NCI-H2196 treated with DMSO at 0.1 percent for 48 hours (cell line): ENCODE data around the gene INHBA.

Source experiments
- DNase-seq: peaks from one replicate; lab custom pipeline; 2025; ENCODE audit not compliant: unreplicated experiment; lab: John Stamatoyannopoulos, UW

INHBA gene

GRCh38 chr7:41702635-41703371 lies at the start of gene INHBA:
INHBA (minus strand) TSS chr7:41703090; CDS start chr7:41700374, 2,716 bp downstream.
- DNase-seq: no peak

DNA sequence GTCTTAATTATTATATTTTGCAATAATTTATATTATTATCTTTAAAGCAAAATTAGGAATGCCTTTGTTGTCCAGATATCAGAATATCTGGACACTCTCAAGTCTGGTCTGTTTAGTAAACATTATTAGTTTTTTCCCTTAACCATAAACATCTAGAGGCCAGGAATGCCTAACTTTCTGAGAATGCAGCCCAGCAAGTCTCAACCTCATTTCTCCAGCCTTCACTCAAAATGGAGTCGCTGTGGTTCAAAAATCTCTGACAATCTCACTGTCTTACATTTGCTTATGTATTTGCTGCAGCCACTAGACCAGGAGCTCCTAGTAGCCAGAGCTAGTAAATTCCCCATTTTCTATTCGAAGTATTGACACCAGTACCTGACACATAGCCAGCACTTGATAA lies 49.7 kb upstream of the INHBA start:
- DNase-seq: no peak

- no peak for DNase-seq
Measured at GRCh38 chr7:41750661-41751540, 48.0 kb upstream of the INHBA start.

- DNase-seq: no peak
Measured at GRCh38 chr7:41747961-41748360, 45.1 kb upstream of the INHBA start.

DNA sequence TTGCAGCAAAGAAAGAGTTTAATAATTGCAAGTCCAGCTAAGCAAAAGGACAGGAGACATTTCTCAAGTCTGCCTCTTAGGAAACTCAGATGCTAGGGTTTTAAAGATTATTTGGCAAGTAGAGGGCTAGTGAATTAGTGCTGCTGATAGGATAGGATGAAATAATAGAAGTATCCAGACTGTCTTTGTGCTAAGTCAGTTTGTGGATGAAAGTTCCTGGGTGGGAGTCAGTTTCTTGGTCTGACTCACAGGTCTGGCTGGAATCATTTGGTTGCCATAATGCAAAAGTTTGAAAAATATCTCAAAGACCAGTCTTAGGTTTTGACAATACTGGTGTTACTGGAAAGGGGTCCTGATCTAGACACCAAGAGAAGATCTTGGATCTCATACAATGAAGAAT lies 42.6 kb upstream of the INHBA start:
- no peak for DNase-seq

DNA sequence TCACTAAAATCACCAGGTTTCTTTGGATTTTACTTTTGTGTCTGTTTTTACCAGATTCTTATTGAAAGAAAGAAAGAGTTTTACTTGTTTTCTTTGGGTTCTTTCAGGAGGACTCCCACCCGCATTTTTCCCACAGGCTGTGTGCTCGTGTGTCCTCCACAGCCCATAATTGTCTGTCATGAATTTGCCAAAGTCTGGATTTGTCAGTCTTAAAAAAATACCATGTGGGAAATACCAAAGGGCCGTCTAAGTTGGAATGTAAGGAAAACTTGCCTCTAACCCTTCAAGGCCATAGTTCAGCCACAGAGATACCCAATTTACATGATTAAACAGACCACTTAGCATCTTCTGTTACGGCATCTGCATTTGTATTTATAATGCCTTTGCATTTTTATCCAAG lies 41.3 kb upstream of the INHBA start:
- no peak for DNase-seq

GRCh38 chr7:41742401-41743020 lies 39.6 kb upstream of the INHBA start:
- no peak for DNase-seq

DNA sequence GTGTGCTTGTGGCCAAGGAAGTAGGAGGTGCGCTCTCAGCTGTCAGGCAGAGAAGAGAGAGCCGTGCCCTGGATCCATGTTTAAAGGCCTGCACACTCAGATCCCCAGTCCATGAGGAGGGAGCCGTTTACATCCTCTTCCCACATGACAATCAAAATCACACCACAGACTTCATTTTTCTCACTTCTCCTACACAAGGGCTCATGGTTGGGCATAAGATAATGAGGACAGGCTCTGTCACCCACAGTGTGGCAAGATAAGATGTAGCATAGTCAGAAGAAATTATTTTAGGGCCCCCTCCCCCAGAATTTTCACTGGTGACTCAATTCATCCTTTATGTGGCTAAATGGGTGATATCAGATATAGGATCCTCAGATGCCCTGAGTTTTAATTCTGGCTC lies 35.9 kb upstream of the INHBA start:
- no peak for DNase-seq

GRCh38 chr7:41738336-41738735 lies 35.4 kb upstream of the INHBA start:
- no peak for DNase-seq

- no peak for DNase-seq
Measured at GRCh38 chr7:41735206-41735605, 32.3 kb upstream of the INHBA start.

GRCh38 chr7:41732843-41733306 lies 30.0 kb upstream of the INHBA start:
- DNase-seq: no peak

DNA sequence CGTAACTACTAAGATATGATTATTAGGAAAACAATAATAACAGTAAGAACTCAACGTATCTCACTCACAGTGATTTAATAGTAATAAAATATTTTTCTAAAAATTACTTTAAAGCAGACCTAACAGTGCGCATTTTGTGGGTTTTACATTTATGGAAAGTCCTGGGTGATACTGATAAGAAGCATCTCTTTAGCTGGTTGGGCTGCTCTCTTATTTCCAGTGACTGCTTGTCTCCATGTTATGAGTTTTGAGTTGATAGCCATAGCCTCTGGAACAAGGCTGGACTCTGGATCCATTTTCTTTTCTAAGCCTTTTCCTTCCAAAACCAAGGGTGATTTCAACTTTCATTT lies 29.5 kb upstream of the INHBA start:
- no peak for DNase-seq

DNA sequence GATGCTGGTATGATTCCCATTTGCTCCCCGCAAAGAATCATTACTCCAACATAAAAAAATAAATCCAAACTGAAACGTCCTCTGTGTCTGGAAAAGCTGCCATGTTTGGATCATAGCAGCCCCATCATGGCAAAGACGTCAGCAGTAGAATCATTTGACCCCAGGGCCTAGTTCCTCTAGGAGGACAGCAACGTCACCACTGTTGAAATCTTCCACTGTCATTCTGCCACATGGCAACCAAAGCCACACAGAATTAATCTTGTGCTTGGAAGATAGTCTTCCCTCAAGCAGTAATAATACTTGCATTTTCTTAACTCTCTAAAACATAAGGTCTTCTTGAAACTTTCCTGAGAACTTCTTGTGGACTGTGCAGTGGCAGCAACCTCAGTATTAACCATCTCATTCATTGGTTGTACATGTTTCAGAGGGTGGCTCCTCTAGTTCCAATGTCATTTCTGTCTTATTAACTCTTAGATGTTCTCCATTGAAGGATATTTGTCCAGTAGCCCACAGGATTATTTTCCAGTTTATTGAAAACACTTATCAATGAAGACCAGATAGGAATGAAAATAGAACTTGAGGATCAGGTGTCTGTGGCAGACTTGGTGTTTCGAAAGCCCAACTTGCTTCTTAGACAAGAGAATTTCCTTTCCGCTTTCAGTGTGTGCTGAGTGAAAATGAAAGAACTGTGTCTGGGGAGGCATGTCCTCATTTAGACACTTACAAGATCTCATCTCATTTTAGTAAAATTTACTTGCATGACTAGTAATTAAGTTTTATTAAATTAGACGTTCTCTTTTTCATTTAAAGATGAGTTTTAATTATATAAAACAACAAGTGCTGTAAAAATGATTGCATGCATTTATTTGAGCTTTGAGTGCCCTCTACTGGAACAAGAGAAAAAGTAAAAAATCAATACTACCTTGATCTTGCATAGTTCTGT lies 28.9 kb upstream of the INHBA start:
- DNase-seq: no peak

- DNase-seq: no peak
Measured at GRCh38 chr7:41730668-41731067, 27.8 kb upstream of the INHBA start.

GRCh38 chr7:41730161-41730560 lies 27.3 kb upstream of the INHBA start:
- no peak for DNase-seq

DNA sequence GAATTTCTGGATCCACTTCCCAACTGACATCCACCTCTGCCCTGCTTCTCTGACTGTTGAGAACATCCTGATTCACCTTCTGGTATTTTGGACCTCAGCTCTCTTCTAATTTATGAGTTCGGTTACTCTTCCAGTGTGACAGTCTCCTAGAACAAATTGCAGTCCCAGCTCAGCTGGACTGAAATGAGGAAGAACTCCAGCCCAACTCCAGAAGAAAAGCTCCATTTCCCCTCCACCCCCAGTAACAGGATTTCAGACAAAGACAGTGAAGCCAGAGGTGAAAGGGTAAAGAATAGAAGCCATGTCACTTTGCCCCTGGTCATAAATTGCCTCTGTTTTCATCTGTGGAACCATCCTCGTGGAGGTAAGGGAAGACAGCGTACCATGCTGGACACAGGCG lies 26.2 kb upstream of the INHBA start:
- DNase-seq: no peak

DNA sequence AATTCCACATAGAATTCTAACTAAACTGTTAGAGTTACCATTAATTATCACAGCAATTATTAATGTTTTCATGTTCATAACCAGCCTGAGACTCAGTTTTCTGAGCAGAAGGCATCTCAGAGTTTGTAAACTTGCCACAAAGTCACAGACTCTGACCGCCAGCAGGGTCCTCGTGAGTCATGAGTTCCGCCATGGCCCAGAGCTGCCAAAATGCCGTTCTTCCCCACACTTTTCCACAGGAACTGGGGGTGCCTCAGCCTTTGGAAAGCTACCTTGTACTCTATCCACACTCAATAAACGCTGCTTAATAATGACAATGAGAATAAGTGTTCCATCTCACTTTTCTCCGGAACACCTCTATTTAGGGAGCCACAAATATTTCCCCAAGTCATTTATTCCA lies 22.1 kb upstream of the INHBA start:
- DNase-seq: no peak

DNA sequence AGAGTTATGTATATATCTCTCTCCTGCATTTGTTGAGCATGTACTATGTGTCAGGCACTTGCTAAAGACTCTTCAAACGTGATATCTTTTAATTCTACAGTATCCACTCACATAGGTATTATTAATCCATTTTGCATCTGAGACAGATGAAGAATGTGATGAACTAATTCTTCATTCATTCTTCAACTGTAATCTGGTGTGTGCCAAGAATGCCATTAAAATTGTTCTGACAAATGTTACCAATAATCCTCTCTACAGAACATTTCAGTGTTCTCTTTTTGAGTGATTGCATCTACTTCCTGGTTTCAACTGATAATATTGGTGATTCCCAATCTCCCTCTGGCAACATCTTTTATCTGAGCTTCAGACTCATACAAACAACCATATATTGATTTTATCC lies 18.0 kb upstream of the INHBA start:
- no peak for DNase-seq

DNA sequence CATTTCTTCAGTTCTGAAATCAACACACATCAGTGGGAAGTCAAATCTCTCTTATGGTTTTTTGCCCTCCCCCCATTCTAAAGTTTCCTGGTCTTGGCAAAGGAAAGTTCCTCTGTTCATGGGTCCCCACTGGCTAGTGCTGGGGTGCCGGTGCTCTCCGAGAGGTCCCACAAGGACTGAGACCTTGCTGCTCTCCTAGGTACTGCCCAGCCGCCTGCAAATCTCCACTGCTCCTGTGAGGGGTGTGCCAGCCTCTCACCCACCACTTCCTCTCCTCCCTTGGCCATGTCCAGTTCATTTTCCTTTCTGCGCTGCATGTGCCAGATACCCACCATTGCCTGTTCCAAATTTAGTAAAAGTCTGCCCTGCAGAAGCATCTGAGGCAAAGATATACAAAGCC lies 17.2 kb upstream of the INHBA start:
- DNase-seq: no peak

DNA sequence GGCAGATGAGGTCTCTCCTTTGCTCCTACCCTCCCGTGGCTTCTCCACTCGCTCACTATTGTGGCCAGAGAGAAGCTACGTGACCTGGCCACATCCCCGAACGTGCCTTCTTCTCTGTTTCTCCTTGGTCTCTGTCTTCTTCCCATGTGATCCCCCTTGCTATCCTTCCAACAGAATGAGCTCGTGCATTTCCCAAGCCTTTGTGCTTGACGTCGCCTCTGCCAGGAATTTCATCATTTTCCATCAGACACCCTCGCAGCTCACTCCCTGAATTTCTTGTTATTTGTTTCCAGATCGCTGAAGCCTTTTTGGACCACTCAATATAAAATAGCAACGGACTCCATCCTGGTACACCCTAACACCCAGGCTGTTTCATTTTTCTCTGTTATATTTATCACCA lies 13.8 kb upstream of the INHBA start:
- no peak for DNase-seq

DNA sequence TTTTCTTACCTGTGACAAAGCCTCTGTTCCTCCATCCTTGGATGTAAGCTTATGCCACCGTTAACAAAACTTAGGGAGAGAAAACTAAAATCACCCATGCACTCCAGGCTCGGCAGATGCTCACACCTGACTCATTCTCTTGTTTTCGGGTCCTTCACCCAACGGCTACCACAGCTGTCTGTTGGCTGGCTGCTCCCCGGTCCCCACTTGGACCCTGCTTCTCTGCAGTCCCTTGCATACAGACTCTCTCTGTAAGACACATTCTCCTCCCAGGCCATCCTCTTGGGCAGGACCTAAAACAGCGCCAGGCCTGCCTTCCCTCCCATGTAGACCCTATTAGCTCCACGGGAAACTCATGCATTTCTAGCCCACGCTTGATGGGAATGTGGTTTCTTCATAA lies 12.1 kb upstream of the INHBA start:
- DNase-seq: no peak
